ENCODE results near the gene KRT7.

- TF ChIP-seq CTCF (conservative IDR thresholded peaks at IDR 0.05; ENCODE audit: low read length) = no peak
- no peak for TF ChIP-seq EZH2phosphoT487 (IDR thresholded peaks at IDR 0.05; ENCODE audit: borderline replicate concordance, low read depth, low read length)
Measured at GRCh38 chr12:52225752-52226151, 7.3 kb upstream of the KRT7 start.
